ENCODE data around the gene ZNF526.

- TF ChIP-seq, protein P1, sequence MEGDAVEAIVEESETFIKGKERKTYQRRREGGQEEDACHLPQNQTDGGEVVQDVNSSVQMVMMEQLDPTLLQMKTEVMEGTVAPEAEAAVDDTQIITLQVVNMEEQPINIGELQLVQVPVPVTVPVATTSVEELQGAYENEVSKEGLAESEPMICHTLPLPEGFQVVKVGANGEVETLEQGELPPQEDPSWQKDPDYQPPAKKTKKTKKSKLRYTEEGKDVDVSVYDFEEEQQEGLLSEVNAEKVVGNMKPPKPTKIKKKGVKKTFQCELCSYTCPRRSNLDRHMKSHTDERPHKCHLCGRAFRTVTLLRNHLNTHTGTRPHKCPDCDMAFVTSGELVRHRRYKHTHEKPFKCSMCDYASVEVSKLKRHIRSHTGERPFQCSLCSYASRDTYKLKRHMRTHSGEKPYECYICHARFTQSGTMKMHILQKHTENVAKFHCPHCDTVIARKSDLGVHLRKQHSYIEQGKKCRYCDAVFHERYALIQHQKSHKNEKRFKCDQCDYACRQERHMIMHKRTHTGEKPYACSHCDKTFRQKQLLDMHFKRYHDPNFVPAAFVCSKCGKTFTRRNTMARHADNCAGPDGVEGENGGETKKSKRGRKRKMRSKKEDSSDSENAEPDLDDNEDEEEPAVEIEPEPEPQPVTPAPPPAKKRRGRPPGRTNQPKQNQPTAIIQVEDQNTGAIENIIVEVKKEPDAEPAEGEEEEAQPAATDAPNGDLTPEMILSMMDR (IDR thresholded peaks at IDR 0.05; ENCODE audit: poor library complexity): no peak
- no peak for TF ChIP-seq EZH2 (IDR thresholded peaks at IDR 0.05; ENCODE audit: borderline replicate concordance)
Measured at GRCh38 chr19:42176649-42176989, 43.5 kb upstream of the ZNF526 start.

All from hepatocyte (in vitro differentiated cells).